HEK293T (cell line): Measurements from ENCODE around the gene ARHGAP20.

Experiments
- ARNT ChIP-seq: fragments of 450-650 bp; IDR thresholded peaks from 2 replicates; pipeline ENCODE4 v1.6.1; 2017; ENCODE audit warnings: mild to moderate bottlenecking
- BHLHE40 ChIP-seq: fragments of 450-650 bp; IDR thresholded peaks from 2 replicates; pipeline ENCODE4 v1.6.1; 2016; ENCODE audit warnings: mild to moderate bottlenecking, moderate library complexity, borderline replicate concordance
- CTBP1 ChIP-seq: fragments of 450-650 bp; IDR thresholded peaks from 2 replicates; pipeline ENCODE4 v1.6.1; 2016; ENCODE audit warnings: borderline replicate concordance
- ELF4 ChIP-seq: fragments of 450-650 bp; IDR thresholded peaks from 2 replicates; pipeline ENCODE4 v1.6.1; 2017; ENCODE audit warnings: antibody characterized with exemption
- FOXA1 ChIP-seq: fragments of 450-650 bp; IDR thresholded peaks from 2 replicates; pipeline ENCODE4 v1.6.1; 2016; ENCODE audit warnings: mild to moderate bottlenecking
- FOXK2 ChIP-seq: fragments of 450-650 bp; IDR thresholded peaks from 2 replicates; pipeline ENCODE4 v1.6.1; 2016; ENCODE audit warnings: mild to moderate bottlenecking
- FOXM1 ChIP-seq: fragments of 450-650 bp; IDR thresholded peaks from 2 replicates; pipeline ENCODE4 v1.6.1; 2017; ENCODE audit warnings: mild to moderate bottlenecking, borderline replicate concordance
- L3MBTL2 ChIP-seq: fragments of 450-650 bp; conservative IDR thresholded peaks from 2 replicates; pipeline ENCODE4 v1.6.1; 2016; ENCODE audit warnings: mild to moderate bottlenecking
- LEF1 ChIP-seq: fragments of 450-650 bp; IDR thresholded peaks from 2 replicates; pipeline ENCODE4 v1.6.1; 2017; ENCODE audit warnings: mild to moderate bottlenecking, borderline replicate concordance
- NFRKB ChIP-seq: fragments of 450-650 bp; IDR thresholded peaks from 2 replicates; pipeline ENCODE4 v1.6.1; 2016; ENCODE audit warnings: mild to moderate bottlenecking, moderate library complexity
- PKNOX1 ChIP-seq: fragments of 450-650 bp; IDR thresholded peaks from 2 replicates; pipeline ENCODE4 v1.6.1; 2016
- SP1 ChIP-seq: fragments of 450-650 bp; IDR thresholded peaks from 2 replicates; pipeline ENCODE4 v1.6.1; 2017
- SUZ12 ChIP-seq: fragments of 450-650 bp; IDR thresholded peaks from 2 replicates; pipeline ENCODE4 v1.6.1; 2016; ENCODE audit warnings: mild to moderate bottlenecking
- TARDBP ChIP-seq: fragments of 450-650 bp; IDR thresholded peaks from 2 replicates; pipeline ENCODE4 v1.6.1; 2016

GRCh38 chr11:110710628-110711381, 1.4 kb downstream of the ARHGAP20 start:
- no peak for TF ChIP-seq BHLHE40
- TF ChIP-seq TARDBP = no peak
- no peak for TF ChIP-seq FOXK2
- no peak for TF ChIP-seq FOXM1
- TF ChIP-seq FOXA1 = no peak
- TF ChIP-seq SP1 = no peak
- TF ChIP-seq L3MBTL2 = 0 out of 2 replicates have a peak, but pooled peaks have one; percentile 9
- TF ChIP-seq CTBP1 = no peak
- no peak for TF ChIP-seq ELF4
- no peak for TF ChIP-seq NFRKB
- TF ChIP-seq PKNOX1 = 0 out of 2 replicates have a peak, but pooled peaks have one; percentile 15
- TF ChIP-seq SUZ12 = no peak
- no peak for TF ChIP-seq LEF1
- no peak for TF ChIP-seq ARNT
